Ishikawa (cell line): ENCODE data around the gene RNASE11.

Experiments
- CEBPB ChIP-seq: IDR thresholded peaks from 2 replicates; pipeline ENCODE4 v1.6.1; 2012
- CREB1 ChIP-seq: IDR thresholded peaks from 2 replicates; pipeline ENCODE4 v1.6.1; 2012; ENCODE audit warnings: low read depth
- RAD21 ChIP-seq: IDR thresholded peaks from 2 replicates; pipeline ENCODE4 v1.6.1; 2012; ENCODE audit warnings: low read depth
- TEAD4 ChIP-seq: IDR thresholded peaks from 2 replicates; pipeline ENCODE4 v1.6.1; 2012
- TF ChIP-seq, protein P1 (sequence below): IDR thresholded peaks from 2 replicates; pipeline ENCODE4 v1.6.1; 2012; ENCODE audit warnings: low read depth, mild to moderate bottlenecking

DNA sequence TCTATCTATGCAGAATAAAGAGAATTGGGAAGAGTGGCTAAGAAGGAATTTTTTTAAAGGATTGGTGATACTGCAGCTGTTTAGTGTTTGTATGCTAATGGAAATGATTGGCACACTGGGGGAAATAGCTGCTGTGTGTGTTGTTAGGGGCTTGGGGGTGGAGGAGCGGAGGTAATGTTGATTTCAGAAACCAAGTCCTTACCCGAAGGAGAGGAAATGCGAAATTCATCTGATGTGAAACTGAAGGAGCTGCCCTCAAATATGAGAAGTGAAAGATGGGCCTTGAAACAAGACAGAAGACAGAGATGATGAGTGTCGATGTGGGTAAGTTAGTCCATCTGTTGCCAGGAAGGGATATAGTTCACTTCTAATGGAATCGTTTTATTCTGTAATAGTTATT, 24.6 kb upstream of the RNASE11 start:
- TF ChIP-seq CREB1: no peak
- TF ChIP-seq TEAD4: no peak
- no peak for TF ChIP-seq RAD21
- TF ChIP-seq CEBPB: no peak
- TF ChIP-seq, protein P1, sequence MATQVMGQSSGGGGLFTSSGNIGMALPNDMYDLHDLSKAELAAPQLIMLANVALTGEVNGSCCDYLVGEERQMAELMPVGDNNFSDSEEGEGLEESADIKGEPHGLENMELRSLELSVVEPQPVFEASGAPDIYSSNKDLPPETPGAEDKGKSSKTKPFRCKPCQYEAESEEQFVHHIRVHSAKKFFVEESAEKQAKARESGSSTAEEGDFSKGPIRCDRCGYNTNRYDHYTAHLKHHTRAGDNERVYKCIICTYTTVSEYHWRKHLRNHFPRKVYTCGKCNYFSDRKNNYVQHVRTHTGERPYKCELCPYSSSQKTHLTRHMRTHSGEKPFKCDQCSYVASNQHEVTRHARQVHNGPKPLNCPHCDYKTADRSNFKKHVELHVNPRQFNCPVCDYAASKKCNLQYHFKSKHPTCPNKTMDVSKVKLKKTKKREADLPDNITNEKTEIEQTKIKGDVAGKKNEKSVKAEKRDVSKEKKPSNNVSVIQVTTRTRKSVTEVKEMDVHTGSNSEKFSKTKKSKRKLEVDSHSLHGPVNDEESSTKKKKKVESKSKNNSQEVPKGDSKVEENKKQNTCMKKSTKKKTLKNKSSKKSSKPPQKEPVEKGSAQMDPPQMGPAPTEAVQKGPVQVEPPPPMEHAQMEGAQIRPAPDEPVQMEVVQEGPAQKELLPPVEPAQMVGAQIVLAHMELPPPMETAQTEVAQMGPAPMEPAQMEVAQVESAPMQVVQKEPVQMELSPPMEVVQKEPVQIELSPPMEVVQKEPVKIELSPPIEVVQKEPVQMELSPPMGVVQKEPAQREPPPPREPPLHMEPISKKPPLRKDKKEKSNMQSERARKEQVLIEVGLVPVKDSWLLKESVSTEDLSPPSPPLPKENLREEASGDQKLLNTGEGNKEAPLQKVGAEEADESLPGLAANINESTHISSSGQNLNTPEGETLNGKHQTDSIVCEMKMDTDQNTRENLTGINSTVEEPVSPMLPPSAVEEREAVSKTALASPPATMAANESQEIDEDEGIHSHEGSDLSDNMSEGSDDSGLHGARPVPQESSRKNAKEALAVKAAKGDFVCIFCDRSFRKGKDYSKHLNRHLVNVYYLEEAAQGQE: no peak
